ENCODE data around the gene PPFIA4.

PPFIA4 gene

DNA sequence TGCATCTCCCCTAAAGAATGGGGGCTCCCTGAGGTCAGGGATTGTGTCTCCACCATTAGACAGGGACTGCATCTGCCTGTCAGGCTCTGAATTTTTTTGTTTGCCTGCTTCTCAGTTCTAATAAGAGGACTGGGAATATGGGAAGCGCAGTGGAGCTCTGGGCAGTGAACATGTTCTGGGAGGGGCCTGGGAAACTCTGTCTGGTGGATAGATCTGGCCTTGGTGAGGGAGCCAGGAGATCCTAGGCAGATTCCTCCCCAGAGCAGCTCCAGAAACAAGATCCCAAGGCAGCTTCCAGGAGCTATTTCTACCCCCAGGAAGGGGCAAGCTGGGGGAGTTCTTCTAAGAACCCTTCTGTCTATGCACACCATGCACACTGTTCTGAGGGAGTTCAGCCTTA lies 72.2 kb downstream of the PPFIA4 start:
- no peak for DNase-seq (ENCODE audit: low read depth in 2 of 3, low spot score in 1 of 3)

DNA sequence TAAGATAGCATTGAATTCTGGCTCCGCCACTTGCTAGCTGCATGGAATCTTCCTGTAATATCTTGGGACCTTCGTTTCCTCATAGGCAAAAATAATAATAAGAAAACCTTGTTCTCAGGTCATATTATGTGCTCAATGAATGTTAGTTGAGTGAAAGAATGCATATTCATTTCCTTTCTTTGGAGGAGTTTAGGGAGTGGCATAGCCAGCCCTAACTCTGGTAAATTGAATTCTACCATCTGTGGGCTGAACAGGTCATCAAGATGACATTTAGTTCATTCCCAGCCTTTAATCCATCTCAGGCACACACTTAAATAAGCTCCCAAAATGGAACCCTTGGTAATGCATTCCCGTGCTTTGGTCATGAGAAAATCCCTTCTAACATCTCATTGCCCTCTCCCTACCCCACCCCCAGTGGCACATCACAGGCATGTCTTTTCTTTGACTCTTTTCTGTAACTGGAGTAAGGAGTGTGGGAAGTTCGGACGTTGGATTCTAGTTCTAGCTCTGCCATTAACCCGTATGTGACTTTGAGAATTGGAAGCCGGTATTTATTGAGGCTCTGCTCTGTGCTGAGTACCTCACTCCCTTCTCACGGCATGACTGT lies 72.7 kb downstream of the PPFIA4 start:
- DNase-seq (ENCODE audit: low read depth in 2 of 3, low spot score in 1 of 3) = no peak

DNA sequence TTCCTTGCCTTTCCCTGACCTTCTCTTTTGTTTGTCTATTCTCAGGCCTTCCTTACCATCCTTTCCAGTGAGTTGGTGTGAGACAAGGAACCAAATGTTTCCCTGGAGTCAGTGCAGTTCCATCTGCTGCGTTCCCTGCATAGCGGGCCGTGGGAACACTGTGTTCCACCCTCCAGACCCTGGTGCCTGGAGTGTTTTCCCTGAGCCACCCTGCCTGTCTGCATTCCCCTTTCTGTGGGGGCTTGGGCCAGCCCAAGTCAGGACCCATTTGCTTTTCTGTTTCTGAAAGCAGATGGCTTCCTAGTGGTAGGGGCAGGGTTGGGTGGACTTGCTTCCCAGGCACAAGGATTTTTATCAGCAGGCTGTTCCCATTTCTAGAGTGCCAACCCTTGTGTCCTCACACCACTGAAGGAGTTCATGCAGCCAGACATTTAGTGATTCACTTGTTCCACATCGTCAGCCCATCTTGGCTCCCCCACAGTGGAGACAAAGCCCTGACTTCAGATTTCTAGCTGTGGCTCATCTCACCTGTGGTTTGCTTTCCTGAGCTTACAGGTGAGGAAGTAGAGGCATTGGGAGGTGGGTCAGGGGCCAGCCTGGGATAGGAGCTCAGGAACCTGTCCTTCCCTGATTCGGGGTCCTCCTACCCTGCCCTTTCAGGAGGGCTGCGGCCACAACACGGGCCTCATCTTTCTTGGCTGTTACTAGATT lies 73.7 kb downstream of the PPFIA4 start:
- no peak for DNase-seq (ENCODE audit: low read depth in 2 of 3, low spot score in 1 of 3)

DNA sequence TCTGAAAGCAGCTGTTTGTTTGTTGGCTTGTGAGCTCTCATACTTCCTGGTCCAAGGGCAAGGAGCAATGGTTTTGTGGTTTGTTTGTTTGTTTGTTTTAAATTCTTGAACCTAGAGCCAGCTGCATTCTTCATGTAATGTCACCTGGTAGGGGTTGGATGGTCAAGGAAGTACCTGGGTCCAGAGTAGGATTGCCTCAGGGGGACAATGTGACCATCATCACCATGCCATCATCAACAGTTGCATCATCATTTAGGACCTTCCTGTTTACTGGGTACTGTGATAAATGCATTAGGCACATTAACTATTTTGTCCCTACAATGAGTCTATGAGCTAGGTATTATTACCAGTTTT lies 74.2 kb downstream of the PPFIA4 start:
- DNase-seq (ENCODE audit: low read depth in 2 of 3, low spot score in 1 of 3) = no peak

DNA sequence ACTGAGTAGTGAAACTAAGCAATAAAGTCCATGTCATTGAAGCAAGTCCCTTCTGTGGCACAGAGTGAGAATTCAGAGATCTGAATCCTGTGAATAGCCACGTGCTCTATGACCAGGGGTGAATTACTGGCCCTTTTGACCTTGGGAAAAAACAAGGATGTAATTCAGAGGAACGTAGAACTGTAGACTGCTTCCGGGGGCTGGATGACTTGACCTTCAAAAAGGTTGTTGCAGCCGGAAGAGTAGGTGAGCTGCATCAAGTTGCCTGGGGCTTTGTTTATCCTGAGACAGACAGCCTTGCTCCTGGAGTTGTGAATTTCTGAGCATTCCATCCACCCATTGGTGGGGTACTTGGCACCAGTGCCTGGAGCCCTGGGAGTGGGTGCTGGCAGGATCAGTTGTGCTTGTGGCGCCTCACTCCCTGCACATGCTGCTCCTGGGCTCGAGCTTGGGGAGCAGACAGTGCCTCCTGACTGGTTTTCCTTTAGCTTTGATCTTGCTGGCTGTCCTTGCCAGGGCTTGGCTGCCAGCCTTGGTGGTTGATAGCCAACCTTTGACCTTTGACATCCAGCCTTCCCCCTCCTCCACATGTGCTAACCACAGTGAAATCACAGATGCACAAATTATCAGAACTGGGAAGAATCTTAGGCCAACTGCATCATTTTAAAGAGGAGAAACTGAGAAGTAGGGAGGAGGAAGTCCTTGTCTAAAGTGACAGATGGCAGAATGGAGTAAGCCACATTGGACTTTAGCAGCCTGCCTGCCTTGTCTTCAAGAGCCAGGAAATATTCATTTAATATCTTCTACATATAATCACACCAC lies 75.7 kb downstream of the PPFIA4 start:
- DNase-seq (ENCODE audit: low read depth in 2 of 3, low spot score in 1 of 3) = no peak

DNA sequence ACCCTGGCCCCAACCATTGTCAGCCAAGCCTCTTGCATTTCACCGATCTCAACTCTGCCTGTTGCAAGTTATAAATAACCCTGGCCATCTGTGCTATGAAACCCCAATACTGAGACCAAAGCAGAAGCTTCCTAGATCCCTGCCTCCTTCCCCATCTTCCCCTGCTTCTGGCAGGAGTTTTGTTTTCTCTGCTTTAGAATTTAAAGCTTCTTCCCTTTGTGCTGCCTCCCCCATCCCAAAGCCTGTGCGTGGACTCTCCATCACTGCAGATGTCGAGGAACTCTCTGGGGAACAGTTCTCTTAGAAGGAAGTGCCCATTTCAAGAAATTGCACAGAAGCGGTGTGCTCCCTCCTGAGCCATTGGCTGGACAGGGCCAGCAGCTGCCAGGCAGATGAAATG lies 76.9 kb downstream of the PPFIA4 start:
- no peak for DNase-seq (ENCODE audit: low read depth in 2 of 3, low spot score in 1 of 3)

DNA sequence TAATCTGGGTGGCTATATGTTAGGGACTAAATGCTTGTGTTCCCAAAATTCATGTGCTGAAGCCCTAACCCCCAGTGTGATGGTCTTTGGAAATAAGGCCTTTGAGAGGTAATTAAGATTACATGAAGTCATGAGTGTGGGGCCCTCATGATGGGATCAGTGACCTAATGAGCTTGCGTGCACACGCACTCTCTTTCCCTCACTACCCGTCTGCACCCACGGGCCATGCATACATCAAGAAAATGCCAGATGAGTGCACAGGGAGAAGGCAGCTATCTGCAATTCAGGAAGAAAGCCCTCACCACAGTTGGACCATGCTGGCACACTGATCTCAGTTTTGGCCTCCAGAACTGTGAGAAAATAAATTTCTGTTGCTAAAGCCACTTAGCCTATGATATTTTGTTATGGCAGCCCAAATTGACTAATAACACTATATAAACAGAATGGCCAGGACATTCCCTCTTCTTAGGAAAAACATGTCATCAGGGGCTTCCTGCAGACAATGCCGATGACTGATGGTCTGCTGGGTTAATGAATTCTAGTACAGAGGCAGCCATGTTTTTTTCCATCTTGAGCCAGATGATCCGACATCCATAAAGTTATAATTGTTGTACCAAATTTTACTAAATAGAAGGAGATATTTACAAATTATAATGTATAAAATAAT lies 77.7 kb downstream of the PPFIA4 start:
- no peak for DNase-seq (ENCODE audit: low read depth in 2 of 3, low spot score in 1 of 3)

DNA sequence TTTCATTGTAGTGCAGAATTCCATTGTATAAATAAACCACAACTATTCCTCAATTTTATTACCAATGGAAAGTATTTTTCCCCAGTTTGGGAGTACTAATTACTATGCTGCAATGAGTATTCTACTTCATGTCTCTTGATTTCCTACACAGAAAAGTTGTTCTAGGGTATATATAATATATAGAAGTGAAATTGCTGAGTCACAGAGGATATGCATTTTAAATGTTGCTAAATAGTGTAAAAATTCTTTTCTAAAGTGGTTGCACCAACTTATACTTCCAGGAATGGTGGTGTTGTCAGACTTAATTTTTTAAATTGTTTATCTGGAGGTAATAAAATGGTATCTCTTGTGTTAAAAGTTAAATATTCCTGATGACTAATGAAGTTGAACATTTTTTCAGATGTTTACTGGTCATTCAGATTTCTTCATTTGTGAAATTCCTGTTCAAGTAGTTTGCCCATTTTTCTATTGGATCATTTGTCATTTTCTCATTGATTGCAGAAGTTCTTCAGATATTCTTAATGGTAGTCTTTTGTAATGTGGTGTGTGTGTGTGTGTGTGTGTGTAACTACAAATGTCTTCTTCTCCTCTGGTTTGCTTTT lies 78.6 kb downstream of the PPFIA4 start:
- DNase-seq (ENCODE audit: low read depth in 2 of 3, low spot score in 1 of 3) = no peak

DNA sequence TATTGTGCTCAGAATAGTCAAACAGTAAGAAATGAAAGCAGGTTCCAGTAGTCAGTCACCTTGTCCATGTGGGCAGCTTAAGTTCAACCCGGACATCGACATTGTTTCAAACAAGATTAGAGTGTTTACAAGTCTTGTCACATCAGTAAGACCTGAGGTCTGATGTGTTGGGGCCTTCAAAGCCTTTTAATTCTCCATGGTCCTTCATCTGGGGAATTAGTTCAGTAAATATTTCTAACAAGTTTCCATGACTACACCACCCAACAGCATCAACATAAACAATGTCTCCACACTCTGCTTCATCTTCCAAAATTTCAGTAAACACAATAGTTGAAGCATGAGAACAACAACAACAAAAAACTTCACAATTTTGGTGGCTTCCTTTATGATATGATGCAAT lies 86.2 kb downstream of the PPFIA4 start:
- DNase-seq (ENCODE audit: low read depth in 2 of 3, low spot score in 1 of 3) = no peak

DNA sequence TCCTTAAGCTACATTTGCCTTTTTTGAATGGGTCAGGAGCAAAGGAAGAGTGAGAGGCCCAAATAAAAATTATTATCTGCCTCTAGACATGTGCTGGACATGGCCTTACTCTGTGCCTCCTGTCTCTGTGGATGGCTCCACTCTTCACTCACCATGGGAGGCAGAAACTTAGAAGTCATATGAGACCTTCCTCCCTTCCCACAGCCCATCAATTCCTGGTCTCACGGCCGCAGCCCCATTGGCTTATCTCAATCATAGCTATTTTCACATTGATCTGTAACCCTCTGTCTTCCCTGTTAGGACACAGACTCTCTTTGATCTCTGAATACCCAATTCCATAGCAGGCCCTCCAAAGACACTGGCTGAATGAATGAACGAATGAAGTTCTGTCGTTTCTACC lies 87.0 kb downstream of the PPFIA4 start:
- no peak for DNase-seq (ENCODE audit: low read depth in 2 of 3, low spot score in 1 of 3)

DNA sequence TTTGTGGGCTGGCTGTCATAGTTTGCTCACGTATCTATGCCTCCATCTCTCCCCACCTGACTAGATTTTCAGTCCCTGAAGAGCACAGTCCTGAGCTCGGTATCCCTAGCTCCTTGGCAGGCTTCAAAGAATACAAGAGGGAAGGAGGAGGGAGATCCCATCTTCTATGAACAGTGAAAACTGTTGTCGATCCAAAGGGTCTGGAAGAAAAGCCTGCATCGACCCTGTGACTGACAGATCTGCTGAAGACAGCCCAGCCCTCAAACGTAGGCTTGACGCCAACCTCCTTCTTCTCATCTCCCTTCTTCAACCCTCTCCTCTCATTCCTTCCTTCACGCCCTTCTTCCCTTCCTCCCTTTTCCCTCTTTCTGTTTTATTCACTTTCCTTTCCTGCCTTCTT lies 87.9 kb downstream of the PPFIA4 start:
- no peak for DNase-seq (ENCODE audit: low read depth in 2 of 3, low spot score in 1 of 3)

DNA sequence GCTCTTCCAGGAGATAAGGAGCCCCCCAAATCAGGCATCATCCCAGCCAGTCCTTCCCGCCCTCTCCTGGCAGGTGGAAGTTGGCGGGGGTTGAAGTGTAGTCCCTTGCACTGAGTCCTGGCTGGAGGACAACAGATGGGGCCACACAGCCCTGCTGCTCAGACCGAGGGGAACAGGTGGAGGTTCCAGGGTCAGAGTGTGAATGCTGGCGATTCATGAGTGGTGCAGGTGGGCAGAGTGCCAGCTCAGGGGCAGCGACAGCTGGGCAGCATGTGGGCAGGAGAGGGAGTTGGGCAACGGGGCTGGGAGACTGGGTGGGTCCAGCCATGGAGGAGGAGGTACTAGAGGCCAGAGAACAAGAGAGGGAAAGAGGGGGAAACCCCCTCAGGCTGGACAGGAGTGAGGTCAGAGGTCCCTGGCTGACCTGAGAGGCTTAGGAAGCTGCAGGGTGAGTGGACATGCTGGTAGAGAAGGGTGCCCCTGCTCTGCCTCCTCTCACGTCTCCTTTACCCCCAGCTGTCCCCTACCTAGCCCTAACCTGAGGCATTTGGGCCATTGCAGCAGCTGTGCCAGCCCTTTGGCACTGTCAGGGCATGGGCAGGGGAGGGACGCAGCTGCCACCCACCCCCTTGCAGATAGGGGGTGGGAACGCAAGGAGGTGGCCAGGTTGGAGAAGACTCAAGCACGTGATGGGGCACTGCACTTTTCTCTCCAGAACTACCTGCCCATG lies 90.0 kb downstream of the PPFIA4 start:
- DNase-seq (ENCODE audit: low read depth in 2 of 3, low spot score in 1 of 3) = no peak

DNA sequence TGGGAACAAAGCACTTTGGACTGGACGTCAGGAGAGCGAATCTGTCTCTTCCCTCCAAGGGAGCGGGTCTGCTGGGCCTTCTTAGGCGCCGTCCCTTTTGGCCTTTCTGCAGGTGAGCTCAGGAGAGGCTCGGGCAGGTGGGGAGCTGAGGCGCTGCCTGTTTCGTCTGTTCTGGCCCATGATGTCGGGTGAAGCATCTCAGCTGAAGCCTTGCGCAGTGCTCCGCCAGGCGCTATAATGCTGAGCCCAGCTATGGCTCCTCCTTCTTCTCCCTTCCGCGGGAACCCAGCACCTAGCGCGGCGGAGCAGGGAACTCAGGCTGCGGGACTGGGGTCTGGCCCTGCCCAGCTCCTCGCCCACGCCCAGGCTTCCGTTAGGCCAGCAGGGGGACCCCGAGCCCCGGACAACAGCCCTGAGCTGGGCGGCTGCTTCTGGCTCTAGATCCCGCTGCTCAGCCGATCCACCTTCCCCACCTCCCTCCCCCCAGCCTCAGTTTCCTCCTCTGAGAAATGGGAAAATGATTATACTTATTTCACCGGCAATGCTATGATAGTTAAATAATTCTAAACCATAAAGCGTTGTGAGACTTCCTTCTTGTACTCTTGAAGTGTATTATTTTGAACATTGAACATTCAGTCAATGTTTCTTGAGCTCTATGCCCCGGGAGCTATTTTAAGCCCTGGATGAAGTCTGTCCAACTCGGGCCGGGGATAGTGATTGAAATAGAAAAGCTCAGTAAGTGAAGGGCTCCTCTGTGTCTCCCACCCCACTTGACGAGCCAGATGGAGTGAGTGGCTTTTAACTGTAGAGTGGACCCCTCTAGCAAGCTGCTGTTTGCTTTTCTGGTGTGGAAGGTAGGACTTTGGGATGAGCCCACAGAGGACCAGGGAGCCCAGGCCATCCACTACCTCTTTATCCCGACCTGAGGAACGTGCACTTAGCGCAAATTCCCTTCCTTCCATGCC lies 91.6 kb downstream of the PPFIA4 start:
- DNase-seq (ENCODE audit: low read depth in 2 of 3, low spot score in 1 of 3) = peak; percentile 16 to 30 (median 17)

DNA sequence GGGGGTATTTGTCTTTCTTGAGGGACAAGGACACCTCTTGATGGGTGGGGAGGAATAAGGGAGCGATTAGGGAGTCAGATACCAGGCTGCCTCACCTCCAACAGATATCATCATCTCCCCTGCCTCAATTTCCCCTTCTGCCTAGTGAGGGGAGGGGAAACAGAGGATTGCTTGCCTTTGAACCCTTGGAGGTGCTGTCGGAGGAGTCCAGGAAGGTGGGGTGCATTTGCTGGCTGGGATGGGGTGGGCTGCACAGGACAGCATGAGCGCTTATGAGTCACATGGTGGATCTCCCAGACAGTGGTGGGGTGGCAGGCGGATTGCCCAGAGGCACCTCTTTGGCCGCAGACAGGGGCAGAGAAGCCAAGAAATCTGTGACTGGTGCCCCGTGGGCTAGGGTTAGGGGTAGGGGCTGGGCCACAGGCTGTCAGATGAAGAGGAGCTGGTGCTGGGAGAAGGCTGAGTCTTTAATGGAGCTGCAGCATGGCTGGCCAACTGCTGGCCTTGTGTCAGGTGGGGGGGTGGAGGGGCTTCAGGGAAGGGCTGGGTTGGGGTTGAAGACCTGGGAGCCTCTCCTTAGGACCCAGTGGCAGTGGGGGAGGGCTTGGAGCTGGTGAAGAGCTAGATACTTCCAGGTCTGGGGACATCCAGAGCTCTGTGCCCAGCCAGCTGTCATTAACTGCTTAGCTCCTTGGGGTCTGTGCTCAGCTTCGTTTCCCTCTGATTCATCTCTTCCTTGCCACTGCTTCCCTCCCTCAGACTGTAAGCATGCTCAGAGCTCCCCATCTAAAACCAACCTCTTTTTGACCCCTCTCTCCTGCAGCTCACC lies 94.2 kb downstream of the PPFIA4 start:
- no peak for DNase-seq (ENCODE audit: low read depth in 2 of 3, low spot score in 1 of 3)

DNA sequence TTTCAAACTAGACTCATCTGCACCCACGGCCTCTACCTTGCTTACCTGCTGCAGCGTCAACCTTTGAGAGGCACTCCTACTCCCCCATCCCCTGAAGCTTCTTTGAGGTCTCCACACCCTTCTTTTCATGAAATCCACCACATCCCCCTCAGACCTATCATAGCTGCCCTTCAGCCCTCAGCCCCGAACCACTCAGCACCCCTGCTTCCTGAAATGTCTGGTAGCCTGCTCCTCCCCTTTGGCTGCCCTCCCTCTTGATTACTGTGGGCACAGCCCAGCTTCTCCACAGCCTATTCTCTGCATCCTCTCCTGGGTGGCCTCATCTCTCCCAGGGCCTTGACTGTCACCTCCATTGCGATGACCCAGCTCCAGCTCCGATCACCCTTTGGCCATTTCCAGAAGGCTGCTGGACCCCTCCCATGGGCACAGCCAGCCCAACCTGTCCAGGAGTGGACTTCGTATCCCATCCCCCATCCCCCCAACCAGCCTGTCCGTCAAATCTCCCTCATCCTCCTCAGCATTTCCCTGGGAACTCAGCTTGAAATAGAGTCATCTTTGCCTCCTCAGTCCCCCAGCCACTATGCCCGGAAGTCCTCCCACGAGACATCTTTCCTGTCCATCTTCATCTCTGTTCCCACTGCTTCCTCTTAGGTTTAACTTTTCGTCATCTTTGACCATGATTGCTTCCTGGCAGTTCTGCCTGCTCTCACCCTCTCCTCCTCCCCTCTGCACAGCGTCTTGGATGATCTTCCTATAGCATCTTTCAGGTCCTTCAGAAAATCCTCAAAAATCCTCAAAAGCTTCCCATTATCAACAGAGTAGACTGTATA lies 95.1 kb downstream of the PPFIA4 start:
- DNase-seq (ENCODE audit: low read depth in 2 of 3, low spot score in 1 of 3) = no peak

DNA sequence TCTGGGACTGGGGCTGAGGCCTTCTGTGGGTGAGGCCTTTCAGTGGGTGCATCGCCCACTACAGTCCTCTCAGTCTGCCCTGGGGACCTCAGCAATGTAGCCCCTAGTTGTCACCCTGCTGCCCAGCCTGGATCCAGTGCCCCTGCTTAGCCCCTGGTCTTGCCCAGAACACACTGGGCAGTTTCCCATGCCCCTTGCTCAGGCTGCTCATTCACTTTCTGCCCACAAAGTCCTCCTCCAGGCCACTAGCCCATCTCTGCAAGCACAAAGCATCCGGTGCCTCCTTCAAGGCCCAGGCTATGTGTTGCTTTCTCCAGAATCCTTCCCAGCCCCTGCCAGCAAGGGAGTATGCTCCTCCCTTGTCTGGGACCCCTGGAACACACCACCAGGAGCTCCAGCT lies 95.9 kb downstream of the PPFIA4 start:
- DNase-seq (ENCODE audit: low read depth in 2 of 3, low spot score in 1 of 3) = no peak

DNA sequence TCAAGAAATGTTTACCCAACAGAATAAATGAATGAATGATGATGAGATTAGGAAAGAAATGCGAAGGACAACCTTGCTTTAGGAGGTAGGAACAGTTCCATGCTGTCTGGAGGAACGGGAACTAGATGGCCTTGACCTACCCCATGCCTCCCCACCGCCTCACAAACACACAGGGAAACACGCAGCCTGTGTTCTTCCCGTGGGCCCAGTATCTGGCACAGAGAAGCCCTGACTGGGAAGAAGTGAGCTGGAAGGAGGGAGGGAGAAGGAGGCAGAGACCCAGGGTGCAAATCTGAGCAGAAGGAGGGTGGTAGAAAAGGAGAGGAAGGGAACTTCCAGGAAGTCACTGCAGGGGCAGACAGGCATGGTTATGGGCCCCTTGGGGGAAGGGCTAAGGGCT lies 97.7 kb downstream of the PPFIA4 start:
- no peak for DNase-seq (ENCODE audit: low read depth in 2 of 3, low spot score in 1 of 3)

Data from stimulated activated CD4-positive, alpha-beta T cell treated with anti-CD3 and anti-CD28 coated beads, Interleukin-12 subunit alpha, Interleukin-12 subunit beta, amount 100 ng/mL, for 48 hours (primary cell).